Amniotic stem cell (primary cell): ENCODE data around the gene RSPH3.
"Not testable (repeated sequence)": the region's sequence is repeated elsewhere in the genome, so short reads cannot be mapped to it uniquely, and the experiment has no call there.

Source experiments
- DNase-seq: peaks from one replicate; lab custom pipeline; 2025; lab: John Stamatoyannopoulos, UW

RSPH3 gene

GRCh38 chr6:158972241-158973233 lies 27.5 kb downstream of the RSPH3 start:
- peak; percentile 55 for DNase-seq

- no peak for DNase-seq
Observed at GRCh38 chr6:158970640-158971275, 29.2 kb downstream of the RSPH3 start.

GRCh38 chr6:158969148-158969547 lies 30.9 kb downstream of the RSPH3 start:
- no peak for DNase-seq

- DNase-seq, result no peak
Observed at GRCh38 chr6:158963020-158963808, 36.8 kb downstream of the RSPH3 start.

- no peak for DNase-seq
Observed at GRCh38 chr6:158962371-158962770, 37.6 kb downstream of the RSPH3 start.

- DNase-seq, result no peak
Observed at GRCh38 chr6:158960026-158960425, 40.0 kb downstream of the RSPH3 start.

- no peak for DNase-seq
Observed at GRCh38 chr6:158959552-158959951, 40.5 kb downstream of the RSPH3 start.

GRCh38 chr6:158958504-158959386 lies 41.3 kb downstream of the RSPH3 start:
- DNase-seq, result no peak

GRCh38 chr6:158955255-158955654 lies 44.7 kb downstream of the RSPH3 start:
- no peak for DNase-seq

- no peak for DNase-seq
Observed at GRCh38 chr6:158954753-158955152, 45.2 kb downstream of the RSPH3 start.

GRCh38 chr6:158952011-158952410 lies 48.0 kb downstream of the RSPH3 start:
- not testable (repeated sequence) for DNase-seq

- not testable (repeated sequence) for DNase-seq
Observed at GRCh38 chr6:158951565-158951964, 48.4 kb downstream of the RSPH3 start.

- no peak for DNase-seq
Observed at GRCh38 chr6:158947284-158947683, 52.7 kb downstream of the RSPH3 start.

- DNase-seq, result no peak
Observed at GRCh38 chr6:158943380-158944032, 56.5 kb downstream of the RSPH3 start.

GRCh38 chr6:158942349-158942748 lies 57.7 kb downstream of the RSPH3 start:
- no peak for DNase-seq

- DNase-seq, result no peak
Observed at GRCh38 chr6:158941246-158941645, 58.8 kb downstream of the RSPH3 start.

- no peak for DNase-seq
Observed at GRCh38 chr6:158939255-158940159, 60.5 kb downstream of the RSPH3 start.

GRCh38 chr6:158938811-158939254 lies 61.2 kb downstream of the RSPH3 start:
- DNase-seq, result no peak

GRCh38 chr6:158938220-158938619 lies 61.8 kb downstream of the RSPH3 start:
- no peak for DNase-seq

GRCh38 chr6:158934157-158934556 lies 65.8 kb downstream of the RSPH3 start:
- DNase-seq, result no peak
